Stimulated activated CD4-positive, alpha-beta T cell treated with anti-CD3 and anti-CD28 coated beads, Interleukin-1b, Interleukin-23, amount 100 ng/mL, for 48 hours (primary cell): ENCODE data around the gene ADCY2.

Source experiments
- DNase-seq: peaks from one replicate; pipeline ENCODE4 v3.0.0-alpha.2; 2020

ADCY2 gene

GRCh38 chr5:7794823-7795222, 398.9 kb downstream of the ADCY2 start:
- DNase-seq = no peak

GRCh38 chr5:7795306-7795705, 399.4 kb downstream of the ADCY2 start:
- no peak for DNase-seq

GRCh38 chr5:7801891-7802614, 406.1 kb downstream of the ADCY2 start:
- DNase-seq = no peak

- no peak for DNase-seq
These were observed 406.9 kb downstream of the ADCY2 start for GRCh38 chr5:7802855-7803254.

GRCh38 chr5:7803937-7804336, 408.0 kb downstream of the ADCY2 start:
- no peak for DNase-seq

GRCh38 chr5:7805379-7805778, 409.4 kb downstream of the ADCY2 start:
- no peak for DNase-seq

- no peak for DNase-seq
These were observed 413.1 kb downstream of the ADCY2 start for GRCh38 chr5:7808998-7809397.

- DNase-seq = no peak
These were observed 415.8 kb downstream of the ADCY2 start for GRCh38 chr5:7811715-7812114.

- no peak for DNase-seq
These were observed 417.1 kb downstream of the ADCY2 start for GRCh38 chr5:7813007-7813406.

- DNase-seq = no peak
These were observed 417.6 kb downstream of the ADCY2 start for GRCh38 chr5:7813576-7813975.

- no peak for DNase-seq
These were observed 418.9 kb downstream of the ADCY2 start for GRCh38 chr5:7814816-7815215.

- DNase-seq = peak; percentile 60
These were observed 420.1 kb downstream of the ADCY2 start for GRCh38 chr5:7815892-7816534.

GRCh38 chr5:7816535-7816901, 420.6 kb downstream of the ADCY2 start:
- DNase-seq = no peak

GRCh38 chr5:7822449-7822848, 426.5 kb downstream of the ADCY2 start:
- no peak for DNase-seq

- no peak for DNase-seq
These were observed 427.7 kb downstream of the ADCY2 start for GRCh38 chr5:7823594-7823993.

- no peak for DNase-seq
These were observed 429.1 kb downstream of the ADCY2 start for GRCh38 chr5:7824995-7825394.

GRCh38 chr5:7825630-7826029, 429.7 kb downstream of the ADCY2 start:
- DNase-seq = no peak

- DNase-seq = no peak
These were observed 431.7 kb downstream of the ADCY2 start for GRCh38 chr5:7827610-7828009.

GRCh38 chr5:7828269-7828668, 432.3 kb downstream of the ADCY2 start:
- DNase-seq = no peak

- no peak for DNase-seq
These were observed 439.0 kb downstream of the ADCY2 start for GRCh38 chr5:7834982-7835381.

GRCh38 chr5:7837403-7837802, 441.5 kb downstream of the ADCY2 start:
- DNase-seq = no peak

GRCh38 chr5:7842531-7842930, 446.6 kb downstream of the ADCY2 start:
- DNase-seq = no peak

GRCh38 chr5:7844901-7845300, 449.0 kb downstream of the ADCY2 start:
- DNase-seq = no peak

GRCh38 chr5:7845557-7845956, 449.6 kb downstream of the ADCY2 start:
- no peak for DNase-seq

GRCh38 chr5:7846327-7846726, 450.4 kb downstream of the ADCY2 start:
- DNase-seq = no peak
